CD14-positive monocyte (primary cell): ENCODE measurements around the gene MAPK1. TPM values are rescaled to one million over a fixed set of nuclear protein-coding genes. Genes with fewer than 3 reads are reported as not detected.
"Not testable (repeated sequence)": the region's sequence is repeated elsewhere in the genome, so short reads cannot be mapped to it uniquely, and the experiment has no call there.

ENCODE experiments used
- DNase-seq, 3 donors: peaks; one replicate each; pipeline ENCODE4 v3.0.0-alpha.2; 2011 to 2022
- H2AFZ ChIP-seq: 2 replicates; pipeline ENCODE4 v1.6.0; 2012; ENCODE audit warnings: mild to moderate bottlenecking, low read depth, low read length, inconsistent platforms; ENCODE audit not compliant: insufficient read depth, poor library complexity, severe bottlenecking
- H3K27ac ChIP-seq, 2 donors: 1 replicate in 1 of 2; 2 replicates in 1 of 2; pipeline ENCODE4 v1.5.1; 2012 to 2013; ENCODE audit warnings: low read length in 2 of 2, control low read depth in 1 of 2, inconsistent platforms in 1 of 2, low read depth in 1 of 2, mild to moderate bottlenecking in 1 of 2
- H3K27me3 ChIP-seq, 2 donors: one replicate each; pipeline versions ENCODE4 v1.6.0 to v1.6.1; 2011 to 2013; ENCODE audit warnings: low read length in 2 of 2; ENCODE audit not compliant: control insufficient read depth in 2 of 2, insufficient read depth in 2 of 2
- H3K36me3 ChIP-seq, 2 donors: replicated peaks in 1 of 2; 1 replicate in 1 of 2; 2 replicates in 1 of 2; pipeline versions ENCODE4 v1.5.1 to v1.6.1; 2012 to 2013; ENCODE audit warnings: low read length in 2 of 2, control low read depth in 1 of 2, inconsistent platforms in 1 of 2, mild to moderate bottlenecking in 1 of 2; ENCODE audit not compliant: insufficient read depth in 2 of 2, control insufficient read depth in 1 of 2
- H3K4me1 ChIP-seq, 2 donors: 1 replicate in 1 of 2; 2 replicates in 1 of 2; pipeline versions ENCODE4 v1.5.1 to v1.6.1; 2012 to 2013; ENCODE audit warnings: low read length in 2 of 2, control low read depth in 1 of 2, inconsistent platforms in 1 of 2, mild to moderate bottlenecking in 1 of 2, moderate library complexity in 1 of 2; ENCODE audit not compliant: insufficient read depth in 2 of 2, control insufficient read depth in 1 of 2
- H3K4me2 ChIP-seq: replicated peaks from 2 replicates; pipeline ENCODE3; 2012; ENCODE audit warnings: low read length, moderate library complexity, mild to moderate bottlenecking; ENCODE audit not compliant: poor library complexity, severe bottlenecking; ENCODE audit errors: extremely low read depth
- H3K4me3 ChIP-seq, 3 experiments: fragments of 200-600 bp in 1 of 3; sonication (generic) in 1 of 3; replicated peaks in 1 of 3; 1 replicate in 2 of 3; 2 replicates in 1 of 3; pipeline ENCODE4 v1.5.1; 2011 to 2013; ENCODE audit warnings: low read length in 3 of 3, mild to moderate bottlenecking in 3 of 3, control low read depth in 2 of 3, low read depth in 2 of 3, inconsistent platforms in 1 of 3, moderate library complexity in 1 of 3
- H3K79me2 ChIP-seq: 2 replicates; pipeline ENCODE4 v1.6.0; 2012; ENCODE audit warnings: mild to moderate bottlenecking, control low read depth, inconsistent platforms, low read length, moderate library complexity; ENCODE audit not compliant: insufficient read depth
- H3K9ac ChIP-seq: 2 replicates; pipeline ENCODE4 v1.6.0; 2017; ENCODE audit warnings: low read length, mild to moderate bottlenecking; ENCODE audit not compliant: insufficient read depth, poor library complexity, severe bottlenecking
- H3K9me3 ChIP-seq, 2 donors: replicated peaks in 1 of 2; 1 replicate in 1 of 2; 2 replicates in 1 of 2; pipeline versions ENCODE4 v1.5.1 to v1.6.1; 2012 to 2013; ENCODE audit warnings: low read length in 2 of 2, control low read depth in 1 of 2; ENCODE audit not compliant: control insufficient read depth in 1 of 2, insufficient read depth in 1 of 2
- H4K20me1 ChIP-seq: 2 replicates; pipeline ENCODE4 v1.6.0; 2012; ENCODE audit warnings: mild to moderate bottlenecking, low read length, control low read depth, moderate library complexity; ENCODE audit not compliant: insufficient read depth
- H3K27ac Mint-ChIP-seq, 7 donors: one replicate each; pipeline ENCODE4 v1.8.0; 2020; ENCODE audit warnings: mild to moderate bottlenecking in 7 of 7, mixed read lengths in 7 of 7, moderate library complexity in 6 of 7, inconsistent platforms in 2 of 7
- H3K27me3 Mint-ChIP-seq, 3 donors: one replicate each; pipeline ENCODE4 v1.8.0; 2021 to 2022; ENCODE audit warnings: low read depth in 3 of 3, mild to moderate bottlenecking in 3 of 3, mixed read lengths in 3 of 3, moderate library complexity in 3 of 3, inconsistent platforms in 1 of 3
- H3K36me3 Mint-ChIP-seq, 2 donors: one replicate each; pipeline ENCODE4 v1.8.0; 2020; ENCODE audit warnings: mixed read lengths in 2 of 2, inconsistent platforms in 1 of 2, mild to moderate bottlenecking in 1 of 2
- H3K4me1 Mint-ChIP-seq: one replicate; pipeline ENCODE4 v1.8.0; 2020; ENCODE audit warnings: mild to moderate bottlenecking, mixed read lengths
- H3K4me3 Mint-ChIP-seq, 2 donors: one replicate each; pipeline ENCODE4 v1.8.0; 2020; ENCODE audit warnings: mild to moderate bottlenecking in 2 of 2, mixed read lengths in 2 of 2, moderate library complexity in 1 of 2
- H3K9me3 Mint-ChIP-seq, 7 donors: one replicate each; pipeline ENCODE4 v1.8.0; 2020 to 2022; ENCODE audit warnings: mixed read lengths in 7 of 7, mild to moderate bottlenecking in 6 of 7, moderate library complexity in 6 of 7, inconsistent platforms in 2 of 7
- WGBS: methylation state at CpG from one replicate; pipeline ENCODE4 v1.1.5; 2013; ENCODE audit warnings: missing lambda C conversion rate; ENCODE audit not compliant: insufficient coverage; 5-methylcytosine and 5-hydroxymethylcytosine counted together
- intact Hi-C, 2 donors: fragments of 100-400 bp; cut with micrococcal nuclease; formaldehyde crosslinking; loops; one replicate each; pipeline versions ENCODE4 v1.15.0 to v1.15.1; 2023
- polyA plus RNA-seq, 3 donors: library from polyadenylated mRNA; depleted of rRNA in 1 of 3; unstranded in 2 of 3; stranded (reverse) in 1 of 3; fragments of 300-500 nt in 2 of 3; fragments of >200 nt in 1 of 3; fragmentation: Illumina TruSeq in 2 of 3; gene quantifications; 1 replicate in 2 of 3; 2 replicates in 1 of 3; pipeline ENCODE4 v1.2.3, GENCODE V29; 2012 to 2021
- TF ChIP-seq, protein P1 (sequence below): fragments of 200-600 bp; IDR thresholded peaks from one replicate; pipeline ENCODE4 v1.8.0; 2022; ENCODE audit warnings: antibody characterized with exemption, mild to moderate bottlenecking

Gene MAPK1
- polyA plus RNA-seq, 3 donors: 47.0 to 148 (median 118) TPM

DNA sequence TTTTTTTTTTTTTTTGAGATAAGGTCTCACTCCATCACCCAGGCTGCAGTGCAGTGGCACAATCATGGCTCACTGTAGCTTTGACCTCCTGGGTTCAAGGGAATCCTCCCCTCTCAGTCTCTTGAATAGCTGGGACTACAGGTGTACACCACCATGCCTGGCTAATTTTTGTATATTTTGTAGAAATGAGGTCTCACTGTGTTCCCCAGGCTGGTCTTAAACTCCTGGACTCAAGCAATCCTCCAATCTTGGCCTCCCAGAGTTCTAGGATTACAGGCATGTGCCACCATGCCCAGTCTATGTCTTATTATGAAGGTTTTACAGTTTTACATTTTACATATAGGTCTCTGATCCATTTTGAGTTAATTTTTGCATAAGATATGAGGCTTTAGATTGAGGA lies 20.4 kb upstream of the MAPK1 start:
- no peaks in the 10 kb centered on the region for H3K36me3 ChIP-seq
- intact Hi-C loops: no loop called here
- Mint-ChIP-seq H3K4me3 (no peak overlapping the region), H3K4me1 (no peaks in the 10 kb centered on the region), H3K27ac (no peak overlapping the region), H3K9me3 (peaks cover 0 to 5% (median 0%) of the 10 kb centered on the region in 7 donors), H3K36me3 (no peaks in the 10 kb centered on the region), H3K27me3 (peaks cover 1 to 6% (median 6%) of the 10 kb centered on the region in 3 donors)
- no peaks in the 10 kb centered on the region for H3K79me2 ChIP-seq
- DNase-seq: no peak
- H2AFZ ChIP-seq: no peak overlapping the region
- H3K9ac ChIP-seq: no peak overlapping the region
- H3K9me3 ChIP-seq: no peaks in the 10 kb centered on the region
- no peaks in the 10 kb centered on the region for H4K20me1 ChIP-seq
- H3K4me1 ChIP-seq: no peaks in the 10 kb centered on the region
- H3K27me3 ChIP-seq: no peaks in the 10 kb centered on the region
- H3K4me3 ChIP-seq: no peak overlapping the region
- TF ChIP-seq, protein P1, sequence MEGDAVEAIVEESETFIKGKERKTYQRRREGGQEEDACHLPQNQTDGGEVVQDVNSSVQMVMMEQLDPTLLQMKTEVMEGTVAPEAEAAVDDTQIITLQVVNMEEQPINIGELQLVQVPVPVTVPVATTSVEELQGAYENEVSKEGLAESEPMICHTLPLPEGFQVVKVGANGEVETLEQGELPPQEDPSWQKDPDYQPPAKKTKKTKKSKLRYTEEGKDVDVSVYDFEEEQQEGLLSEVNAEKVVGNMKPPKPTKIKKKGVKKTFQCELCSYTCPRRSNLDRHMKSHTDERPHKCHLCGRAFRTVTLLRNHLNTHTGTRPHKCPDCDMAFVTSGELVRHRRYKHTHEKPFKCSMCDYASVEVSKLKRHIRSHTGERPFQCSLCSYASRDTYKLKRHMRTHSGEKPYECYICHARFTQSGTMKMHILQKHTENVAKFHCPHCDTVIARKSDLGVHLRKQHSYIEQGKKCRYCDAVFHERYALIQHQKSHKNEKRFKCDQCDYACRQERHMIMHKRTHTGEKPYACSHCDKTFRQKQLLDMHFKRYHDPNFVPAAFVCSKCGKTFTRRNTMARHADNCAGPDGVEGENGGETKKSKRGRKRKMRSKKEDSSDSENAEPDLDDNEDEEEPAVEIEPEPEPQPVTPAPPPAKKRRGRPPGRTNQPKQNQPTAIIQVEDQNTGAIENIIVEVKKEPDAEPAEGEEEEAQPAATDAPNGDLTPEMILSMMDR: no peak
- no peak overlapping the region for H3K4me2 ChIP-seq
- no peak overlapping the region for H3K27ac ChIP-seq

DNA sequence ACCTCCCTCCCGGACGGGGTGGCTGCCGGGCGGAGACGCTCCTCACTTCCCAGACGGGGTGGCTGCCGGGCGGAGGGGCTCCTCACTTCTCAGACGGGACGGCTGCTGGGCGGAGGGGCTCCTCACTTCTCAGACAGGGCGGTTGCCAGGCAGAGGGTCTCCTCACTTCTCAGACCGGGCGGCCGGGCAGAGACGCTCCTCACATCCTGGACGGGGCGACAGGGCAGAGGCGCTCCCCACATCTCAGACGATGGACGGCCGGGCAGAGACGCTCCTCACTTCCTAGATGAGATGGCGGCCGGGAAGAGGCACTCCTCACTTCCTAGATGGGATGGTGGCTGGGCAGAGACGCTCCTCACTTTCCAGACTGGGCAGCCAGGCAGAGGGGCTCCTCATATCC lies 16.5 kb upstream of the MAPK1 start:
- WGBS: 100% methylated on average over 6 of the region's 26 CpGs
- H3K4me1 Mint-ChIP-seq, H3K27ac Mint-ChIP-seq, H3K9ac ChIP-seq, intact Hi-C loops, H3K4me3 ChIP-seq, H4K20me1 ChIP-seq, H3K4me3 Mint-ChIP-seq, H3K79me2 ChIP-seq, H2AFZ ChIP-seq, H3K27me3 ChIP-seq, H3K4me1 ChIP-seq, H3K27me3 Mint-ChIP-seq, H3K36me3 ChIP-seq, H3K9me3 Mint-ChIP-seq, DNase-seq, H3K27ac ChIP-seq, H3K9me3 ChIP-seq, H3K4me2 ChIP-seq, H3K36me3 Mint-ChIP-seq: not testable (repeated sequence)

DNA sequence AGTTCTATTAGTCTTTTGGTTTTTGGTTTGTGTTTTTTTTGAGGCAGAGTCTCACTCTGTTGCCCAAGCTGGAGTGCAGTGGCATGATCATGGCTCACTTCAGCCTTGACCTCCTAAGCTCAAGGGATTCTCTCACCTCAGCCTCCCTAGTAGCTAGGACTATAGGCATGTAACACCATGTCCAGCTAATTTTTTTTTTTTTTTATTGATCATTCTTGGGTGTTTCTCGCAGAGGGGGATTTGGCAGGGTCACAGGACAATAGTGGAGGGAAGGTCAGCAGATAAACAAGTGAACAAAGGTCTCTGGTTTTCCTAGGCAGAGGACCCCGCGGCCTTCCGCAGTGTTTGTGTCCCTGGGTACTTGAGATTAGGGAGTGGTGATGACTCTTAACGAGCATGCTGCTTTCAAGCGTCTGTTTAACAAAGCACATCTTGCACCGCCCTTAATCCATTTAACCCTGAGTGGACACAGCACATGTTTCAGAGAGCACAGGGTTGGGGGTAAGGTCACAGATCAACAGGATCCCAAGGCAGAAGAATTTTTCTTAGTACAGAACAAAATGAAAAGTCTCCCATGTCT lies 15.4 kb upstream of the MAPK1 start:
- H4K20me1 ChIP-seq, H3K36me3 Mint-ChIP-seq, H3K9ac ChIP-seq, H3K27me3 Mint-ChIP-seq, H3K4me2 ChIP-seq, H3K4me3 Mint-ChIP-seq, H3K9me3 Mint-ChIP-seq, H3K9me3 ChIP-seq, H3K79me2 ChIP-seq, H3K4me1 Mint-ChIP-seq, H3K27me3 ChIP-seq, H3K4me1 ChIP-seq, H2AFZ ChIP-seq, intact Hi-C loops, H3K4me3 ChIP-seq, H3K27ac Mint-ChIP-seq, DNase-seq, H3K36me3 ChIP-seq, H3K27ac ChIP-seq: not testable (repeated sequence)
- WGBS: no CpG with 5 or more reads among the region's 7 CpGs
